Hematopoietic multipotent progenitor cell treated with erythropoietin and hydrocortisone succinate and interleukin-3 and kit ligand, for 17 days (in vitro differentiated cells): ENCODE measurements around the gene FRY.

Experiments used
- DNase-seq: peaks from one replicate; pipeline ENCODE4 v3.0.0-alpha.2; 2015; ENCODE audit warnings: low spot score

The FRY gene

DNA sequence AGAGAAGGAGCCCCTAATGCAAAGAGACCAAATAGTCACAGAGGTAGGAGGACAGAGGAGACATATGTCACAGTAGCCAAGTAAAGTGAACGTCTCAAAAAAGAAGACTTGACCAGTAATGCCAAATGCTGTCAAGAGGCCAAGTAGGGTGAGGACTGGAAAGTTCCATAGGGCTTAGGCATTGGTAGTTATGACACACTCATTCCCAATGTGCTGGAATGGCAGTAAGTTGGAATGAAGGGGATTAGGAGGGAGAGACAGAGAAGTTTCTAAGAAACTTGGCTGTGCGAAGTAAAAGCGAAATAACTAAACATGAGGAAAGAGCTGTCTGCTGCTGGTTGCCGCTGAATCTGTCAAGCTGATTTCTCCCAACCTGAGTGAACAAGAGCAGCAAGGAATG is 14.9 kb upstream of the FRY start:
- DNase-seq: no peak

GRCh38 chr13:32017474-32017873 is 14.1 kb upstream of the FRY start:
- no peak for DNase-seq

- DNase-seq: no peak
Measured at GRCh38 chr13:32019612-32020233, 11.9 kb upstream of the FRY start.

DNA sequence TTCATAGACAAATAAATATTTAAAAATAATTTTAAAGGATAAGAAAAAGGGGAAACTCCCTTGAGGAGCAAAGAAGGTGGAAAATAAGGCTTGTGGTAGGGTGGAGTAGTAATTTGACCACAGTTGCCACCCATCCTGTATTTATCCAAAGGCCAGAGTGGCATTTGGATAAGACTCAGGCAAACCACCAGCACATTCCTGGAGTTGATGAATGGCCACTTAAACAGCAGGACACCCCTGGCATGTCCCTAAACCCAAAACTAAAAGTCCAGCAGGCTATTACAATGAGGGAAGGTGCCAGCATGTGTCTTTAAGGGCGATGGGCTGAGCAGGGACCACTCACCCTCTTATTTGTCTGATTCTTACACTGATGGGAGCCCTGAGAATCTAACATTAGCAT is 9.8 kb upstream of the FRY start:
- no peak for DNase-seq

GRCh38 chr13:32022311-32022710 is 9.3 kb upstream of the FRY start:
- DNase-seq: no peak

DNA sequence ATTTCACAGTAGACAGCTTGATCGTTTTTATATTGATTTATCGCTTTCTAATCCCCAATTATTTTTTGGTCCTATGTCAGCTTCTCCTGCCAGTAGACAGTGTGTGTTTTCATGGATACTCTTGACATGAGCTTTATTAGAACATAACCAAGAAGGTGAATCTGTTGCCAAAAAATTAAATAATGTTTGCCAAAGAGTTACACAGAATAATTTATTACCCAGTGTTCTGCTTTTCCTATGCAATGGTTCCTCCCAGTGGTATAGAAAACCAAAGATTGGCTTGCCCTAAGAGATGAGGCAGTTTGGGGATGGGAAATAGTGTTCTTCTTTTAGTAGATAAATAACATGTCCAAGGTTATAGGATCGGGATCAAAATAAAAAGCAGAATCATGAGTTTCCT is 8.5 kb upstream of the FRY start:
- DNase-seq: no peak

- DNase-seq: no peak
Measured at GRCh38 chr13:32023698-32024097, 7.9 kb upstream of the FRY start.

DNA sequence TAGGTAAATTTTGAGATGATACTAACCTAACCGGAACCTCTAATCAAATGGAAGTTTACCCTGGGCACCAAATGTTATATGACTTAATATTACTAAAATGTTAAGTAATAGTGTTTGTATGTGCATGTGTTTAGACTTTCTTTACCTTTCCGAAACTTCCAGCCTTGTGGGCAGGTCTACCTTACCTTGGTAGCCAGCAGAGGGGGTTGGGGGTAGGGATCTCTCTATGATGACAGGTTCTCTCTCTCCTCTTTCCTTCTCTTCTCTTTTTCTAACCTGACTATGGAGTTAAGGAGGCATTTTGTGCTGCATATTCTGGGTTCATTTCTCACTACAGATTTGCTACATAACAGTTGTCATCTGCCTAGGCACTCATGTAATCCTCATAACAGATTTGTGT is 6.8 kb upstream of the FRY start:
- DNase-seq: no peak

- DNase-seq: no peak
Measured at GRCh38 chr13:32025730-32026129, 5.8 kb upstream of the FRY start.

DNA sequence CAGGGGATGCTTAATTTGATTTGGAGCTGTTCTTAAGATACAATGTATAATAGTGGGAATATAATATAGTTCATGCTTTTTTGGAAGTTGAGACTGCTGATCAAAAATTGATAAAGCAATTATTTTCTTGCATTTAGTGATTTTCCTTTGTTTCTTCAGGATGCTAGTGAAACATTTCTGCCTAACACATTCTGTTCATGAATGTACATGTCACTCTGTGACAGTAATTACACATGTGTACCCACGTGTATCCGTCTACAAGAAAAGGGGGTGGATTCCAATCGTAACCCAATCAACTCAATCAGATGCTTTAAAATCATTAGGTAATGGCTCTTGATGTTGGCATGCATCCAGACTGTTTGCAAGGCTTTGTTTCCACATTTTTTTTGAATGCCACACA is 5.0 kb upstream of the FRY start:
- DNase-seq: no peak

GRCh38 chr13:32028711-32029110 is 2.9 kb upstream of the FRY start:
- DNase-seq: no peak

GRCh38 chr13:32029684-32030083 is 1.9 kb upstream of the FRY start:
- DNase-seq: no peak

DNA sequence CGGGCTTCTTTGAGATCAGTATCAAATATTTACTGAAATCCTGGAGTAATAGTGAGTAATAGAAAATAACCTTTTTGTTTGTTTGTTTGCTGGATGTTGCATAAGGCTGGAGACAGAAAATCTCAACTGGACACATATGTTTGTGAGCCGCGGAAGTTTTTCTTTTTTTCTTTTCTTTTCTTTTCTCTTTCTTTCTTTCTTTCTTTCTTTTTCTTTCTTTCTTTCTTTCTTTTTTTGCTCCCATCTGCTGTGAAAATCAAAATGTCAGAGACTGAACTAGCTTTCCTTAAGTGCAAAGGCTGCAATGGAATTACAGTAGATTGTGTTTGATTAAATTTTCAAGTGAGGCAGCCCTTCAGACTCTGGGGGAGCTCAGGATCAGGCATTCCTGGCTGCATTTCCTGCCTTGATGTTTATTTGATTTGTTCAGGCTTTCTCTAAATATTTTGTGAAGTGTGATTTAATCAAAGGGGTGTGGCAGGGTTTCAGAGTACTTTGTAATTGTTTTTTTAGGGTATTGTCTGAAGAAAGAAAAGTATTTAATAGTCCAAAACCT is 319 bp downstream of the FRY start:
- no peak for DNase-seq

GRCh38 chr13:32032759-32033158 is 1.2 kb downstream of the FRY start:
- DNase-seq: no peak

- DNase-seq: no peak
Measured at GRCh38 chr13:32033744-32034143, 2.2 kb downstream of the FRY start.

DNA sequence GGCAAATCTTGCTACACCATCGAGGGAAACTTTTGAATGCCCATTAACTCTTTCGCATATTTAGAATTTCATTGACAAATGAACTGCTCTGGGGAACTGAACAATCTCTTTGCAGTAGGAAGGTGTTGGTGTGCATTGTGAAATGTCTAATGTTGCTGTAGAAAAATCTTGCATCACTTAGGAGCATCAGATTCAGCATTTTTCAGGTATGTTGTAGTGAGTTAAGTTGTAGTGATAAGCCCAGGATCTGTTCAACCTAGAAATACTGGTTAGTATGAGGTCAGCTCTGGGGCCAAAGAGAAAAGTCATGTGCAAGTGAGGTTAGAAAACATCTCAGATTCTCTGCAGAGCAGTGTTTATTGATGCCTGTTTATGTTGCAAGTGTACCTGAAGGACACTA is 4.1 kb downstream of the FRY start:
- DNase-seq: no peak

DNA sequence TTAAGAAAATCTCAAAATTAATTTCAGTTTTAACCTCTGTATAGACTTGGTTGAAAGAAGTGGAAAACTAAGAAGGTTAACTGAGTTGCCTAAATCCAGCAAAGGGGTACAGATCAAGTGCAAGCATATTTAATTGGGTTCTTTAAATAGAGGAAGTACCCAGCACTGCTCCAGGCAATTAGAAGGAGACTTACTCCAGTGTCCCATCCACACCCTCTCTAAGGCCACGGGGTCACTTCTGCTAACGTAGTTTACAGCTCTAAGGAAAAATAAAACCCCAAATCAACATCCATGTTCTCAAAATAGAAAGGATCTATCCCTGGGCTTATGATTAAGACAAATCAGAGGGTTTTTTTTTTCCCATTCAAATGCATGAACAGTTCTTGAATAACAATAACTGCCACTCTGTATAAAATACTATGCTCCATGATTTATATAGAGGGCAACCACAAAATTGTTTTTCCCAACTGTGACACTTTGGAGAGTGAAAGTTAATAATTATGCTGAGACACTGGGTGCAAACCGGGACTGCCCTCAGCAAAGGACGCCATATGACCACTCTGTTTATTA is 4.6 kb downstream of the FRY start:
- no peak for DNase-seq

DNA sequence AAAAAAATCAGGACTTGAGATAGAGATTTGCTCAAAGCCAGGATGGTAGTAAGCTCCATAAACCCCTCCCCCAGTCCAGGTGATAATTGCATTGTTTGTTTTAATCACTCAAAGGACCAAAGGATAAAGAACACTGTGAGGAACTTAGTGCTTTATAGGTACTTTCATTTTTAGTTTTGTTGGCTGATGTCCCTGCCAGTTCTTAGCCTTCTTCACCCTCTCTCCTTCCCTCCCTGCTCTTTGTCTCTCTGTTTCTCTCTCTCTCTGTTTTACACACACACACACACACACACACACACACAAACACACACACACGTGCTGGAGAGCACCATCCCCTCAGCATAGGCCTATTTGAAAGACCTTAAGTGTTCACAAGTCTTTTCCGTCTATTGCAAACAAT is 5.2 kb downstream of the FRY start:
- no peak for DNase-seq

DNA sequence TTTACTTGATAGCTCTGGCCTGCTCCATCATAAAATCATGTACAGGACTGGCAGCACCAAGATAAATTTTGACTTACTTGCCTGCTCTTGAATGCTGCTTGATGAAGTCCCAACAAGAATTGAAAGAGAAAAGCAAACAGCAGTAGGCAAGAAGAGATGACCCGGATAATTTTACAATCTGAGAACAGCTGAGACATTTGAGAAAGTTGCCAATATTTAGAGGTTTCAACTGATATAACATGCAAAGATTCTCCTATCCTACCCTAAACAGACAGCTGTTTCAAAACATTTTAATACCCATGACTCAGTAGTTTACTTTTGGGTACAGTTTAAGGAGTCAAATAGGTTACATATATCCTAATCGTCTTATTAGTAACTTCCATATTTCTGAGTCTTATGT is 5.9 kb downstream of the FRY start:
- no peak for DNase-seq

GRCh38 chr13:32038343-32038742 is 6.8 kb downstream of the FRY start:
- DNase-seq: no peak

DNA sequence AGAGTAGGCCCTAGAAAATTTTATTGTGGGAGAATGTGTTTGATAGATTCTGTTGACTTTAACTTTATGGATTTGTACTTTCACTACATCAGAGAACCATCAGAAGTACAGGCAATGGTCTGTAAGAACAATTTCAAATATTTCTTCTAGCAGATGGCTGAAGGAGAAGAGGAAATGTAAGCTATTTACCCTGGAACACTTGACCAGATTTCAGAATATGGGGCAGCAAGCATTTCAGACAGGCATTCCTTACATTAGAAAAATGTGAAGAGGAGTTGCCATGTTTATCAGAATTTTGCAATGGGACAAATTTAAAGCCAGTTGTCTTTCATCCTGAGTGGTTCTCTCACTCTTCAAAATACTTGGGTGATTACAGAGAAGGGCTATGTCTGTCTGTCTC is 7.5 kb downstream of the FRY start:
- no peak for DNase-seq

DNA sequence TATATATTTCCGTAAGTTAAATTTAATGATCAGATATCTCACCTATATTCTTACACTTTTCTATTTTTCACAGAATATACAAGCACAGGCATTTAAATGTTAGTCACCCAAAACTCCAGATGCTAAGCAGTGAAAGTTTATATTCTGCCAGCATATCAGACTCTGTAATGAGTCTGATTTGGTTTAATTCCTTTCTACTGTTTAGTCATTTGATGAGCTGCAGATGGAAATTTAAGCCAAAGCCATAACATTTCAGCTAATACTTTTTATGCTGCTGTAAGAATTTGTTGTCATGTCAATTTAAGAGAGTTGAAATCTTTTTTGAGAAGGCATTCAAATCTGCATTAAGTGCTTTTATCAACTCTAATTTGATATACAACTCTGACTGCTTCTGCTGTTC is 8.0 kb downstream of the FRY start:
- no peak for DNase-seq

- DNase-seq: no peak
Measured at GRCh38 chr13:32040052-32040642, 8.6 kb downstream of the FRY start.

DNA sequence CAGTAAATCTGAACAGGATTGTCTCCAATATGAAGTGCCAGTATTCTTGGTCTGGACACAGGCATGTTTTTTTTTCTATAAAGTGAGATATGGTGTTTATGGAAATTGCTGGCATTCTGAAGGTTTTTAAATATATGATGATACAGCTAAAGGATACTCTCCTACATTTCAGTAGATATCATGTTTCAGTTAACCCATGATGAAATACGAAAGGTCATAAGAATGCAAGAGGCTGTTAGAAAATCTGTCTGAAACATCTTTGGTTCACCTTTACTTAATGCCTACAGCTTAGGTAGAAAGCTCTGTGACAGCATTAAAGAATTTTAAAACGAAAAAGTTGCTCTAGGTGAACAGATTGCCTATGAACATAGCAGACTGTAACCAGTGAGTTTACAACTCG is 9.1 kb downstream of the FRY start:
- DNase-seq: no peak
